ENCODE results near the gene OAF. TPM values are rescaled to one million over a fixed set of nuclear protein-coding genes. Genes with fewer than 3 reads are reported as not detected.

OAF gene
- total RNA-seq, 1 donor from 2014 or later: 17.8 TPM

DNA sequence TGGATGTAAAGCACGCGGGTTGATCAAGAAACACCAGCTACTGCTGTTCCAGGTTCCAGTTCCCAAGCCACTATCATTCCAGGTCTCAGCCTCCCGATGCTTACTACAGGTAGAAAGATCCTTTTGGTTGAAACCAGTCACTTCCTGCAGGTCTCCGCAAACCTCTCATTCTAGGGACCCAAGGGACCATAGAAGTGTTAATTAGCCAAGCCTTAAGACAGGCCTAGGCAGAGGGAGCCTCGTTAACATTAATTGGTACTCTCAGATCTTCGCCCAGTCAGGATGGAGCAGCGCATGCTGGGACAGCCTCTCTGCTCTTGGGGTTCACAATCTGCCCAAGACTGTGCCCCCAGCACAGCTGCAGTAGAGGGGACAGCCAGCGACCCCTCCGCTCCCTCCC, 11.2 kb upstream of the OAF start:
- ATAC-seq (no peak), DNase-seq (no peak)
- no peaks in the 10 kb centered on the region for H3K4me1 ChIP-seq
- TF ChIP-seq CTCF (IDR thresholded peaks at IDR 0.05): no peak
- H3K27ac ChIP-seq: no peak overlapping the region
- H3K9me3 ChIP-seq: no peaks in the 10 kb centered on the region
- H3K4me3 ChIP-seq: no peak overlapping the region
- intact Hi-C loops (cut with DNase I): no loop called here
- H3K36me3 ChIP-seq: no peaks in the 10 kb centered on the region
- H3K27me3 ChIP-seq (ENCODE audit: low read depth): peaks cover 4% of the 10 kb centered on the region

DNA sequence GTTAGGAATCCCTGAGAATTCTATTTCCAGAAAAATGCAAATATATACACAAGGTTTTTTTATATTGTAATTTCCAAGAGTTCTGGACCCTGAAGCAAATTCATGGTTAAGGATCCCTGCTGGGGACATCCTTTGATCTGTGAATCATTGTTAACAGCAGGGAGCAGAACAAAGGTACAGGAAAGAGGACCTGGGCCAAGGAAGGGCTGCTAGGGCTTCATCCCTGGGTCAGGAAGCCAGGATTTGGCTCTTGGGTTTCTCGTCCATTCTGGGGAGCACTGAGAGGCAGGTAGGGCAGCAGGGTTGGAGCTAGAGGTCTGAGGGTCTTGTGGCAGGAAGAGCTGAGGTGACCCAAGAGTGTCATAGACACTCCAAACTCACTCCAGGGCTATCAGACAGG, 10.2 kb upstream of the OAF start:
- Histone ChIP-seq H3K36me3 (no peaks in the 10 kb centered on the region), H3K27me3 (ENCODE audit: low read depth) (peaks cover 4% of the 10 kb centered on the region), H3K9me3 (no peaks in the 10 kb centered on the region), H3K27ac (no peak overlapping the region), H3K4me1 (no peaks in the 10 kb centered on the region), H3K4me3 (no peak overlapping the region)
- DNase-seq (no peak), ATAC-seq (no peak)
- no peak for TF ChIP-seq CTCF (IDR thresholded peaks at IDR 0.05)
- intact Hi-C loops (cut with DNase I): no loop called here

DNA sequence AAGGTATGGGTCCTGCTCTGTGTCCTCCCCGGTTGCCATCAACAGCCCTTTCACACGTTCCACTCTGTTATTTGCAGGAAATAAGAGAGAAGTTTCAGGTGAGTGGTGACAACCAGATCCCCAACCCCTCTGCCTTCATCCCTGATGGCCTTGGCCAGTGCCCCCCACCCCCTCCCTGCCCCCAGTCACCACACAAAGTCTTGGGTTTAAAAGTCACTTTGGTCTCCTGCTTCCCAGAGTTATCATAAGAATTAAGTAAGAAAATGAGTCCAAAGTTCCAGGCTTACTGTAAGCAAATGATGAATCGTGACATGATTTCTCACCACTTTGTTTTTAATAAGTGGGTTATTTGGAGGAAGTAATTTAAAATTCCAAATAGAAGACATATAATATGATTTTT, 9.2 kb upstream of the OAF start:
- H3K9me3 ChIP-seq: no peaks in the 10 kb centered on the region
- DNase-seq (no peak), ATAC-seq (no peak)
- H3K4me3 ChIP-seq: no peak overlapping the region
- peaks cover 4% of the 10 kb centered on the region for H3K27me3 ChIP-seq (ENCODE audit: low read depth)
- H3K36me3 ChIP-seq: no peaks in the 10 kb centered on the region
- intact Hi-C loops (cut with DNase I): no loop called here
- no peaks in the 10 kb centered on the region for H3K4me1 ChIP-seq
- TF ChIP-seq CTCF (IDR thresholded peaks at IDR 0.05): no peak
- no peak overlapping the region for H3K27ac ChIP-seq

DNA sequence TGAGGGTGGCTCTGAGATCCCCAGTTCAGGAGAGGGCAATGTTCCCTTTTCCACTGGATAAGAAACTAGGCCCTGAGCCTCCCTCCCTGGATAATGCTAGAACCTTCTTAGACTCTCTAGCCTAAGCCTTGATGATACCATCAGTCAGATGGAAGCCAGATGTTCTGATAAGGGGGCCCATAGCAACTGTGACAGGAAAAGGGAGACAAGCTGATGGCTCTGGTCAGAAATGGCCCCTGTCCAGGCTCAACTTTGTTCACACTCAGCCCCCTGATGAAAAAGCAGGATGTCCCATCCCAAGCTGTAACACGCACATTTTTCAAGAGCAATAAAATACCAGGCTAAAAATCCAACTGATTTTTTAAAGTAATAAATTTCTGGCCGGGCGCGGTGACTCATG, 7.2 kb upstream of the OAF start:
- ATAC-seq (no peak), DNase-seq (no peak)
- Histone ChIP-seq H3K36me3 (no peaks in the 10 kb centered on the region), H3K27me3 (ENCODE audit: low read depth) (peaks cover 4% of the 10 kb centered on the region), H3K27ac (no peak overlapping the region), H3K4me1 (peaks cover 2% of the 10 kb centered on the region), H3K9me3 (no peaks in the 10 kb centered on the region), H3K4me3 (no peak overlapping the region)
- intact Hi-C loops (cut with DNase I): no loop called here
- TF ChIP-seq CTCF (IDR thresholded peaks at IDR 0.05): no peak

DNA sequence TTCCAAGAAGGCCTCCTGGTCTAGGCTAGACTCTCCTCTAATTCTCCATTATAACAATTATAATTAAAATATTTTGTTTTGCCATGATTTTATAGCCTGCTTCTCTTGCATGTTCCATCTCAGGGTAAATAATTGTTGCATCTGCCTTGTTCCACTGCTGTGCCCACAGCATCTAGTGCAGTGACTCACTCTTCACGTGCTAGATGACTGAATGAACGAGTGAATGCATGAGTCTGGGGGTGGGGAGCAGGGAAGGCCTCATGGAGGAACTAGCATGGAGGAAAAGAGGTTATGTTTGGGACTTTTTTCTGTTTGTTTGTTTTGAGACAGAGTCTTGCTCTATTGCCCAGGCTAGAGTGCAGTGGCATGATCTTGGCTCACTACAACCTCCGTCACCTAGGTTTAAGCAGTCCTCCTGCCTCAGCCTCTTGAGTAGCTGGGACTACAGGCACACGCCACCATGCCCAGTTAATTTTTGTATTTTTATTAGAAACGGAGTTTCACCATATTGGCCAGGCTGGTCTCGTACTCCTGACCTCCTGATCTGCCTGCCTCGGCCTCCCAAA, 5.2 kb upstream of the OAF start:
- Histone ChIP-seq H3K27ac (no peak overlapping the region), H3K4me1 (peaks cover 19% of the 10 kb centered on the region), H3K9me3 (no peaks in the 10 kb centered on the region), H3K4me3 (no peak overlapping the region), H3K27me3 (ENCODE audit: low read depth) (peaks cover 3% of the 10 kb centered on the region), H3K36me3 (no peaks in the 10 kb centered on the region)
- intact Hi-C loops (cut with DNase I): no loop called here
- ATAC-seq (no peak), DNase-seq (no peak)
- no peak for TF ChIP-seq CTCF (IDR thresholded peaks at IDR 0.05)

GRCh38 chr11:120207512-120207911, 3.3 kb upstream of the OAF start:
- H3K9me3 ChIP-seq: no peaks in the 10 kb centered on the region
- no peaks in the 10 kb centered on the region for H3K27me3 ChIP-seq (ENCODE audit: low read depth)
- no peak overlapping the region for H3K4me3 ChIP-seq
- no peak for DNase-seq
- no peak for TF ChIP-seq CTCF (IDR thresholded peaks at IDR 0.05)
- H3K4me1 ChIP-seq: peaks cover 28% of the 10 kb centered on the region
- no peaks in the 10 kb centered on the region for H3K36me3 ChIP-seq
- intact Hi-C loops (cut with DNase I): no loop called here
- no peak for ATAC-seq
- no peak overlapping the region for H3K27ac ChIP-seq

Data from lower lobe of right lung (tissue), 2 donors.